Urinary bladder (tissue), 4 donors: ENCODE data around the gene CHCHD3. TPM values are rescaled to one million over a fixed set of nuclear protein-coding genes. Genes with fewer than 3 reads are reported as not detected.

Experiments
- DNase-seq: peaks from one replicate; pipeline ENCODE4 v3.0.0-alpha.2; 2015; ENCODE audit errors: extremely low spot score
- H3K27ac ChIP-seq: one replicate; pipeline ENCODE4 v1.5.1; 2013; ENCODE audit warnings: low read depth, mild to moderate bottlenecking, moderate library complexity
- H3K36me3 ChIP-seq: one replicate; pipeline ENCODE4 v1.6.1; 2013; ENCODE audit warnings: mild to moderate bottlenecking, moderate library complexity; ENCODE audit not compliant: insufficient read depth
- H3K4me1 ChIP-seq: one replicate; pipeline ENCODE4 v1.6.1; 2013; ENCODE audit warnings: mild to moderate bottlenecking, moderate library complexity; ENCODE audit not compliant: insufficient read depth
- H3K4me3 ChIP-seq: one replicate; pipeline ENCODE4 v1.5.1; 2013; ENCODE audit warnings: low read depth, low read length
- WGBS: extraction: QIAGEN DNeasy Blood & Tissue Kit; methylation state at CpG from one replicate; pipeline ENCODE4 v1.1.7; 2013; 5-methylcytosine and 5-hydroxymethylcytosine counted together
- polyA plus RNA-seq: library from polyadenylated mRNA; stranded (reverse); fragments of 200-250 nt; gene quantifications from one replicate; pipeline ENCODE4 v1.2.3, GENCODE V29; 2013
- total RNA-seq: library from RNA; depleted of rRNA; stranded (reverse); fragments of >200 nt; gene quantifications from one replicate; pipeline ENCODE4 v1.2.3, GENCODE V29; 2014
- donor health status: healthy with polysubstance abuse.
- donor health status: healthy.

CHCHD3 gene
- total and polyA plus RNA-seq, 2 donors, result 56.5 to 60.7 TPM

DNA sequence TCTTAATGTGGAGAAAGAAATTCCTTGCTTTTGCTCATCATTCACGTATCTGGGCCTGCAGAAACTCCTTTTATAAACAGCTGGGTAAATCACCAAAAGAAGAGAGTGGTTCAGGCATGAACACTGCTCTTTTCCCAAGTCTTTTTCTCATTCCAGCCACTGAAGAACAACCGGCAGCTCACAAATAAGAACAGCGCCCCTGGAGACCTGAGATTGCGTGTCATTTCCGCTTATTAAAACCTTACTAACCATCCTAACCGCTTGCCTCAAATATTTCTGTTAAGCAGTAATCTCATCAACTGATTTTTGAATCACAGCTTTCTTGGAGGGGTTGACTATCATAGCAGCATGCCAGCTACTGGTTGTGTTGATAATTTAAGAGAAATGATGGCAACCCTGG is 292.6 kb downstream of the CHCHD3 start:
- no peak for DNase-seq
- H3K4me3 ChIP-seq, result no peak overlapping the region

DNA sequence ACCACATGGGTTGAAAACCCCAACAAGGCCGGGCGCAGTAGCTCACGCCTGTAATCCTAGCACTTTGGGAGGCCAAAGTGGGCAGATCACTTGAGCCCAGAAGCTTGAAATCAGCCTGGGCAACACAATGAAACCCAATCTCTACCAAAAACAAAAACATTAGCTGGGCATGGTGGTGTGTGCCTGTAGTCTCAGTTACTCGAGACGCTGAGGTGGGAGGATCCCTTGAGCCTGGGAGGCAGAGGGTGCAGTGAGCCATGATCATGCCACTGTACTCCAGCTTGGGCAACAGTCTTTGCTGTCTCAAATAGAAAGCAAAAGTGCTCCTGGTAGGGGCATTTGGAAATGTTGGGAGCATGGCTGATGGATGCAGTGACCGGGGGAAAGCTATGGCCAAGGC is 296.0 kb downstream of the CHCHD3 start:
- WGBS, result 97% methylated on average over 6 of the region's 6 CpGs
- no peak for DNase-seq
- no peaks in the 10 kb centered on the region for H3K36me3 ChIP-seq

More for the DNA sequence above, 292.6 kb downstream of the CHCHD3 start:
- H3K27ac ChIP-seq, result no peak overlapping the region
- no peaks in the 10 kb centered on the region for H3K36me3 ChIP-seq
- no peaks in the 10 kb centered on the region for H3K4me1 ChIP-seq
- WGBS, result 96% methylated on average over 6 of the region's 6 CpGs

DNA sequence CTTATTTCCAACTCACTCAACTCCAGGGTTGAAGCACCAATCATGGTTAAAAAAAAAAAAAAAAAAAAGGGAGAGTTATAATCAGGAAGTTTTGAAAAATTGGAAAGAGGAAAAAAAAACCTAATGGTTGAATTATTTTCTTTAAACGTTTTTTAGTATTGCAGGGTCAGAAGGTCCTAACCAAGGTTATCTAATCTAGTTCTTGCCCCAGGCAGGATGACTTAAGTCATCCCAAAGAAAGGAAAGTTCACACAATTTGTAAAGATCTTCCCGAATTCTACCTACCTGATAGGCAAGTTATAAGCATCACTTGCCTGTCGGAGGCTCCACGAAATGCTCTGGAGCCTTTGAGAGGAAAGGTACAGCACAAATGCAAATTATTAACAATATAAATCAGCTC is 297.5 kb downstream of the CHCHD3 start:
- no peaks in the 10 kb centered on the region for H3K36me3 ChIP-seq
- DNase-seq, result no peak
- WGBS, result 85% methylated on average over 4 of the region's 4 CpGs
- no peak overlapping the region for H3K27ac ChIP-seq
- no peak overlapping the region for H3K4me3 ChIP-seq
- no peaks in the 10 kb centered on the region for H3K4me1 ChIP-seq

More for the DNA sequence above, 296.0 kb downstream of the CHCHD3 start:
- Histone ChIP-seq H3K4me3 (no peak overlapping the region), H3K4me1 (no peaks in the 10 kb centered on the region), H3K27ac (no peak overlapping the region)

DNA sequence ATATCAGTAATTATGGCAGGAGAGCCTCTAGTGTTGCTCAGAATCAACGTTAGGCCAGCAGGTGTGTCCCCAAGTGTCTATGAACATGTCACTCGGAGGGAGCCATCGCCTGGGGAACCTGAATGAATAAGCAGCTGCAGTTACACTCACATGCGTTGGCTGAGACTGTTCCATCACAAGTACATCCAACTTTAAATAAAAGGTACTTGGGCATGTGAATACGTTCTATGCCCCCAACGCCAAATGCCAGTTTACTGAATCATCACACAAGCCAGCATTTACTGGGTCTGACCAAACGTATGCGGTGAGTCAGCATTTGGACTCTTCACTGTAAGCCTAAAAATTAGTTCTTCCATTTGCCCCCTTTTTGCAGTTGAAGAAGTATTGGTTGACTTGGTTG is 298.1 kb downstream of the CHCHD3 start:
- no peak for DNase-seq
- no peaks in the 10 kb centered on the region for H3K36me3 ChIP-seq
- no peak overlapping the region for H3K27ac ChIP-seq
- 90% methylated on average over 8 of the region's 8 CpGs for WGBS
- no peak overlapping the region for H3K4me3 ChIP-seq
- no peaks in the 10 kb centered on the region for H3K4me1 ChIP-seq

DNA sequence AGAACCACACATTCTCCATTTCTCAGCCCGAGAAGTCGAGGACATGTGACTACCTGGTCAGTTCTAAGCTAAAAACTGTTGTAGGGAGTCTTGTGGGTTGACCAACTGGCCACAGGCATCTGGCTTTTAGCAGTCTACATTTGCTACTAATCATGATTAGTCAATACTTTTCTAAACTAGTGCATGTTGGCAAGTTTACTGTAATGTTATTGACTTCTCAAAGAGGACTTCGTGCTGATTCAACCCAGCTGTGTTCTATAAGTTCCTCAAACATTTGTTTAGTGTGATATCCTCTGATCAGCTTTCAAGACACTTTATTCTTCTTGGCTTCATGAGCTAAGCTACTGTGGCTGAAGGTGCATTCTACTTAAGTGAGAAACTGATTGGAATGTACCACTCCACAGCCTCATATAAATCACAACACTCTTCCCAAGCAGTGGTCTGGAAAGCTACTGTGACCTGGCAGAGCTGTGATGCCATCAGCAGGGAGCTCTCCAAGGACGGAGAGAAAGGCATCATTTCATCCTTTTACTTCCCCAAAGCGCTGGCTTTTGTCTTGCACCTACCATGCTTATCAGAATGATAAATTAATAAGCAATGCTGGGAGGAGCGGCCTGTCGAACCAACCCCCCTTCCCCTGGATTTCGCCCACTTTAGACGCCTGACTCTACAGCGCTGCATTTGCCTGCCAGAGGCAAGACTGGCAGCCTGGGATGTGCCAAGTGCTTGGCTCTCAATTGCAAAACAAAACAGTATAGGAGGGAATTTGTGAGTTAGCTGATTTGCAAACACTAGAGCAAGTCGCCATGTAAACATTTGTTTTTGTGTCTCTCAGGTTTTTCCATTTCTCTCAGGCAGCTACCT is 298.9 kb downstream of the CHCHD3 start:
- WGBS, result 92% methylated on average over 11 of the region's 11 CpGs
- Histone ChIP-seq H3K36me3 (no peaks in the 10 kb centered on the region), H3K27ac (no peak overlapping the region), H3K4me3 (no peak overlapping the region), H3K4me1 (no peaks in the 10 kb centered on the region)
- no peak for DNase-seq

DNA sequence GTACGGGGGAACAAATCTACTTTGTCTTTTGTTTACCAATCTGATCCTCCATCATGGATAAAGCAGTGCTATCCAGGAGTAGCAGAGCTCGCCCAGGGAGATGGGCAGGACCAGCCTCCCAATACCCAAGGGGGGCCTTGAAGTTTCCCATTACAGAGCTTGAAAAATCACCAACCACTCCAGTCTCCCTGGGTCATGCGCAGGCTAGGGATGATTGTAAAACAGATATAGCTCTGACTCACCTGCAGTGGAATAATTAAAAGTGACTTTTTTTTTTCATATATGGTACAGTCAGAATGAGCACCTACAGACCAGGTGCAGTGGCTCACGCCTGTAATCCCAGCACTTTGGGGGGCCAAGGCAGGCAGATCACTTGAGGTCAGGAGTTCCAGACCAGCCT is 301.1 kb downstream of the CHCHD3 start:
- no peak for DNase-seq
- Histone ChIP-seq H3K4me1 (no peaks in the 10 kb centered on the region), H3K27ac (no peak overlapping the region), H3K4me3 (no peak overlapping the region), H3K36me3 (no peaks in the 10 kb centered on the region)
- WGBS, result 93% methylated on average over 4 of the region's 4 CpGs

DNA sequence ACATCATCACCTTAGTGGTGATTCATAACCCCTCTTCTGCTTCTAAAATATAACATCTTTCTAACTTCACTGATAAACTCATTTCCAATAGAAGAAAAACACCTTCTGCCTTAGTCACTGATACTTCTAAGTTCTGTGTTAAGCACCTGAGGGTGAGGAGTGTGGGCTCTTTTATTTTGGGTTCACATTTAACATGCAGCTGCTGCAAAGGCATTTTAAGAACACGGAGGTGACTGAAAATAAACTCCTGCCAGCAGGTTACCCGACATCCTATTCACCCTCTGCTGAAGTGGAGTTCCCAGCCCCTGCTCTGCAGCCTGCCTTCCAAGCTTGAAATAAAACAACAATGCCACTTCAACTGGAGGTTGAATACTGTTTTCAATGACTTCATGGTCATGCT is 302.7 kb downstream of the CHCHD3 start:
- H3K4me3 ChIP-seq, result no peak overlapping the region
- H3K36me3 ChIP-seq, result no peaks in the 10 kb centered on the region
- 39% methylated on average over 2 of the region's 2 CpGs for WGBS
- no peak for DNase-seq
- no peak overlapping the region for H3K27ac ChIP-seq
- H3K4me1 ChIP-seq, result no peaks in the 10 kb centered on the region

DNA sequence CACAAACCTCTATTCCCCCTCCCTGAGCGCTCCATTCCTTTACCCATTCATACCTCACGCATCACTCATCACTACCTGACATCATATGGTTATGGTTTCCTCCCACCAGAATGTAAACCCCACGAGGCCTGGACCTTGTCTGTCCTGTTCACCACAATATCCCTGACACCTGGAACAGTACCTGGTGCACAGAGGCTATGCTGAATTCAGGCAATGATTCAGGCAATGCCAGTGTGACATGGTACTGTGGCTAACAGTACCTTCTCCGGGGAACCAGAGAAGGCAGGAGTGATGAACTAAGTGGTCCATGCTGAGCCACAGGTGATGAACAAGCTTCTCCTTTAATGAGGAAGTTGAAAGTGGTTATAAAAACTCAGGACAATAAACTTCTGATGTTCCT is 303.1 kb downstream of the CHCHD3 start:
- no peak for DNase-seq
- H3K27ac ChIP-seq, result no peak overlapping the region
- WGBS, result 81% methylated on average over 4 of the region's 4 CpGs
- no peaks in the 10 kb centered on the region for H3K36me3 ChIP-seq
- H3K4me1 ChIP-seq, result no peaks in the 10 kb centered on the region
- no peak overlapping the region for H3K4me3 ChIP-seq

DNA sequence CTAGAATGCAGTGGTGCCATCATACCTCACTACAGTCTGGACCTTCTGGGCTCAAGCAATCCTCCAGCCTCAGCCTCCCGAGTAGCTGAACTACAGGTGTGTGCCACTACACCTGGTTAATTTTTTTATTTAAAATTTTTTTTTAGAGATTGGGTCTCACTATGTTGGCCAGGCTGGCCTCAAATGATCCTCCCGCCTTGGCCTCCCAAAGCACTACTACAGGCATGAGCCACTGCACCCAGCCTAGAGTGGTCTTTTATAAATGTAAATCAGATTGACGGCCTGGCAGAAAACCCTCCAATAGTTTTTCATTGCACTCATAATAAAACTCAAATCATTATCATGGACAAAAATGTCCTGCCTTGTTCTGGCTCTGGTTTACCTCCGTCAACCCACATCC is 303.9 kb downstream of the CHCHD3 start:
- 96% methylated on average over 4 of the region's 4 CpGs for WGBS
- no peaks in the 10 kb centered on the region for H3K4me1 ChIP-seq
- H3K36me3 ChIP-seq, result no peaks in the 10 kb centered on the region

DNA sequence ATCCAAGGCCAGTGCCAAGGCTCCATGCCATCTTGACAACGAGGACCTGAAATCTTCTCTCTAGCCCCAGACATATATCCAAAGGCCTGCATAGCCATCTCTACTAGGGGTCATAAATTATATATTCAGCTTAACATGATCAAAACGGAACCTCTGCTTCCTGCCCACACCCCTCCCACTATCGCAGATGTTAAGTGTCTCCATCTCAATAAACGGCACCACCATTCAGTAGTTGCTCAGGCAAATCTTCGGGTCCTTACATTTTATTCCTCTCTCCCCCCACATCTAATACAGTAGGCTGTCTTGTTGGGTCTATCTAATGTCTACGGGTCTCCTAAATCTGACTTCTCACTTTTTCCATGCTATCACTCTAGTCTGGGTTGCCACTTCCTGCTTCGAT is 304.5 kb downstream of the CHCHD3 start:
- WGBS, result 78% methylated on average over 7 of the region's 7 CpGs
- DNase-seq, result no peak
- Histone ChIP-seq H3K4me3 (no peak overlapping the region), H3K27ac (no peak overlapping the region), H3K4me1 (no peaks in the 10 kb centered on the region), H3K36me3 (no peaks in the 10 kb centered on the region)

More for the DNA sequence above, 303.9 kb downstream of the CHCHD3 start:
- no peak overlapping the region for H3K4me3 ChIP-seq
- no peak for DNase-seq
- no peak overlapping the region for H3K27ac ChIP-seq

DNA sequence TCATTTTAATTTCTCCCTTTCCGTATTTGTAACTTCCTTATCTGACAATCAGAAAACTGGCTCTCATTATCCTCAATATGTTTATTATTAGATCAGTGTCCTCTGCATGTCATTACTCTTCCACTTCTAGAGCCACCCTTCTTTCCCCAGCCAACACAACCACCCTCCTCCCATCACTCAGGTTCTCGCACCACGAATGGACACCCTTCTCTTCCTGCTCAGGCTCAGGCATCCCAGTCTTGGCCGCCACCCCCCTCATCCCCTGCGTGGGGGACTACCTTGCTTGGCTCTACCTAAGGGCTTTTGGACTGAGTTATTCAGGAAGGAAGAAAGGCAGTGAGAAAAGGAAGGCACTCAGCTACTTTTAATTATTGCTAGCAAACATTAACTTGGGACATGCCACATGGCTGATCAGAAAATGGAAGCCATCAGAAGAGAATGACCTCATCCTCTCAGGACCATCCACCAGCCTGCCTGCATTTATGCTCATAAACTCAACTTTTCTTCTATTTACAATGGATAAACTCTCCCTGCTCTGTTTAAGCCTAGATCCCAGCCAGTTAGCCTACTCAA is 305.8 kb downstream of the CHCHD3 start:
- DNase-seq, result no peak
- WGBS, result 89% methylated on average over 5 of the region's 5 CpGs
- Histone ChIP-seq H3K36me3 (no peaks in the 10 kb centered on the region), H3K27ac (no peak overlapping the region), H3K4me1 (no peaks in the 10 kb centered on the region), H3K4me3 (no peak overlapping the region)

DNA sequence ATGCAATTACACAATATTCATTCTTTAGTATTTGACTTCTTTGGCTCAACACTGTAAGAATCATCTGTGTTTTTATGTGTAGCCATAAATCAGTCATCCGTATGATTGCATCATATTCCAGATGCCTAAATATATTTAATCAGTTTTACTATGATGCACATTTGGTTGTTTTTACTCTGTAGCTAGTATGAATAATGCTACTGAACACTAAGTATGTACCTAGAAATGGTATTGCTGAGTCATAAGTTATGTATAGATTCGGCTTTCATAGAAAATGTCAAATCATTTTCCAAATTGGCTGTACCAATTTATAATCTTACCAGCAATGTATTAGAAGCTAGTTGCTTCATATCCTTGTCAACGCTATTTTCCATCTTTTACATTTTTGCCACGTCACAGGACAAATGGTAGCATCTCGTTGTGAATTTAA is 308.3 kb downstream of the CHCHD3 start:
- Histone ChIP-seq H3K4me3 (no peak overlapping the region), H3K27ac (no peak overlapping the region), H3K36me3 (no peaks in the 10 kb centered on the region), H3K4me1 (no peaks in the 10 kb centered on the region)
- WGBS, result 73% methylated on average over 5 of the region's 5 CpGs
- DNase-seq, result peak; percentile 53

DNA sequence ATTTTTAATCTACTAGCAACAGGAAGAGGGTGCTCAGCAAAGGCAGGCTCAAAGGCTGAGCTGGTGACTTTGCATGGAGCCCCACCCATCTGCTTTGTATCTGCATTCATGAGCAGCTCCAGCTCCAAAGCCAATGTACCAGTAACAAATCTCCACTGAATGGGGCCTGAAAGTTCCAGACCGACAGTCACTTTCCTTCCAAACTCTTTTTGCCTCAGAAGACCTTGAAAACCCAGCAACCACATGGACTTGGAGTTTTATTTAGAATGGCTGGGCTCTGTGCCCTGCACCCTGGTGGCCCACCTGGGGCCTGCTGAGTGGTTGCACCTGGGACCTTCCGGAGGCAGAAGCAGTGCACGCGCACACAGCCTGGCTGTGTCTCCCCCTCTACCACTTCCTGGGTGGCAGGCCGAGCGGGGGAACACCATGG is 310.6 kb downstream of the CHCHD3 start:
- Histone ChIP-seq H3K36me3 (no peaks in the 10 kb centered on the region), H3K27ac (no peak overlapping the region), H3K4me3 (no peak overlapping the region), H3K4me1 (no peaks in the 10 kb centered on the region)
- WGBS, result 78% methylated on average over 6 of the region's 6 CpGs
- DNase-seq, result no peak

DNA sequence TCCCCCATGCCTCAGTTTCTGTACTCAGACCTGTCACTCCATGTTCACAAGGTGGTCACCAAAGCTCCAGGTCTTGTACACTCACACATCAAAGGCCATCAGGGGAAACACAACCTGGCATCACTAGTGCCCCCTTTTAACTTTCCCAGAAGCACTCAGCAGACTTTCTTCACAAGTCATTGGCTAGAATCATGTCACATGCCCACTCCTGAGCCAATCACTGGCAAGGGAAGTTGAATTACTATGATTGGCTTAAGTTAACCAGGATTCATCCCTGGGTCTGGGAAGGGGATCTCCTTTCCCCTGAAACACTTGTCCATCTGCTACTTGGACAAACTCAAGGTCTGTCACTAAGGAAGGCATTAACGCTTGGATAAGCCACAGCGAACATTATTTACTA is 311.8 kb downstream of the CHCHD3 start:
- H3K36me3 ChIP-seq, result no peaks in the 10 kb centered on the region
- no peak overlapping the region for H3K27ac ChIP-seq
- WGBS, result 67% methylated on average over 2 of the region's 2 CpGs
- no peaks in the 10 kb centered on the region for H3K4me1 ChIP-seq
- no peak for DNase-seq
- no peak overlapping the region for H3K4me3 ChIP-seq
